IMR-90 (cell line): ENCODE measurements around the gene PLPP3.

ENCODE experiments used
- BHLHE40 ChIP-seq: fragments of 150-350 bp; IDR thresholded peaks from 2 replicates; pipeline ENCODE4 v1.6.1; 2016; ENCODE audit warnings: mild to moderate bottlenecking, low read depth, low read length
- CEBPB ChIP-seq: IDR thresholded peaks from 2 replicates; pipeline ENCODE4 v1.6.1; 2012; ENCODE audit warnings: low read depth, low read length, improper control_type of control experiment
- CHD1 ChIP-seq: IDR thresholded peaks from 2 replicates; pipeline ENCODE4 v1.6.1; 2012; ENCODE audit warnings: low read depth, low read length, improper control_type of control experiment
- FOS ChIP-seq: fragments of 150-350 bp; IDR thresholded peaks from 2 replicates; pipeline ENCODE4 v1.6.1; 2016; ENCODE audit warnings: low read depth, low read length
- MAFK ChIP-seq: IDR thresholded peaks from 2 replicates; pipeline ENCODE4 v1.6.1; 2012; ENCODE audit warnings: low read depth, low read length, improper control_type of control experiment
- MAZ ChIP-seq: IDR thresholded peaks from 2 replicates; pipeline ENCODE4 v1.6.1; 2012; ENCODE audit warnings: low read depth, mild to moderate bottlenecking, low read length, improper control_type of control experiment, moderate library complexity, borderline replicate concordance
- MXI1 ChIP-seq: IDR thresholded peaks from 2 replicates; pipeline ENCODE4 v1.6.1; 2012; ENCODE audit warnings: low read depth, mild to moderate bottlenecking, low read length, moderate library complexity, borderline replicate concordance
- POLR2A ChIP-seq: IDR thresholded peaks from 2 replicates; pipeline ENCODE4 v1.6.1; 2012; ENCODE audit warnings: mild to moderate bottlenecking, low read depth, low read length
- RAD21 ChIP-seq: IDR thresholded peaks from 2 replicates; pipeline ENCODE4 v1.6.1; 2012; ENCODE audit warnings: low read length, improper control_type of control experiment
- RFX5 ChIP-seq: IDR thresholded peaks from 2 replicates; pipeline ENCODE4 v1.8.0; 2012; ENCODE audit warnings: low read depth, mild to moderate bottlenecking, low read length, moderate library complexity
- SMC3 ChIP-seq: fragments of 150-350 bp; IDR thresholded peaks from 2 replicates; pipeline ENCODE4 v1.6.1; 2016; ENCODE audit warnings: low read depth, mild to moderate bottlenecking, antibody characterized with exemption, low read length, moderate library complexity
- TF ChIP-seq, protein P1 (sequence below): conservative IDR thresholded peaks from 2 replicates; pipeline ENCODE4 v1.5.1; 2012; ENCODE audit warnings: mild to moderate bottlenecking, low read depth, low read length, improper control_type of control experiment
- TF ChIP-seq, protein P2 (sequence below): fragments of 150-350 bp; IDR thresholded peaks from 2 replicates; pipeline ENCODE4 v1.6.1; 2017; ENCODE audit warnings: mild to moderate bottlenecking, antibody characterized with exemption, low read length, low read depth
- TF ChIP-seq, protein P3 (sequence below): fragments of 150-350 bp; IDR thresholded peaks from 2 replicates; pipeline ENCODE4 v1.6.1; 2016; ENCODE audit warnings: low read depth, mild to moderate bottlenecking, low read length, moderate library complexity, borderline replicate concordance

DNA sequence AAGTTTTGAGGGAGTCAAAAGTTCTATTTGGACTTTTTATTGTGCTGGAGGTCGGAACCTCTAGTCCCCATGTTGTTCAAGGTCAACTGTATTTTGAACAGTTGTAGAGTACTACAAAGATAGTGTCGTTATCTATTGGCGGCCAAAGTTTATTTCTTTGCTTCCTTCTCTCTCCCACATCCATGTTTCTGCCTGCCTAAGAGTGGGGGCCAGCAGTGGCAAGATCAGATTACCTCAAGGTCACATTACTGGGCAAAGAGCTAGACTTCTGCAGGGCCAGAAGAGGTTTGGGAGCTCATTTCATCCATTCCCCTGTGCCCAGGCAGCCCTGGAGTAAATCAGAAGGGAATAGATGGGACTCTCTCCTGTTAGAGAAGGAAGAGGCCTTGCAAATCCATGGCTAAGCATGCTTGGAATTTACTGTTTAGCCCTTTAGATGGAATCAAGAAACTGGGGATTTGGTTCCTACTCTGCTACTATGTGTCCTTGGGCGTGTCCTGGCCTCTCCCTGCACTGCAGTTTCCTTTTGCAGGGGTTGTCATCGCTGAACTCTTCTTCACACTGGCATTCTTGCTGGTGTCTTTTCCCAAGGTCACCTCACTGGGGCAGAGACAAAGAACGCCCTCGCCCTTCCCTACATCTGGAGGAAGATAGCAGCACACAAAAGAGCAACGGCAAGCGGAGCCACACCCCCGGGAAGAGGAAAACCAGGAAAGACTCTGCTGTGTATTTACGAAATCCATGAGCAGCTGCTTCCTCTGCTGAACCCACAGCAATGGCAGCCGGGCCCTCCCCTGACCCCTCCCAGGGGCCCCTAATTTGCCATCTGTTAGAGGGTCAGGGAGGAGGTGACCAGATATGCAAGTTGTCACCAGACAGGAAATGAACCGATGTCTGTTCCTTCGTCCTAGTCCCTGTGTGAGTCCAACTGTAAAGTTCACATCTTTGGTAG lies 73.3 kb downstream of the PLPP3 start:
- TF ChIP-seq, protein P1, sequence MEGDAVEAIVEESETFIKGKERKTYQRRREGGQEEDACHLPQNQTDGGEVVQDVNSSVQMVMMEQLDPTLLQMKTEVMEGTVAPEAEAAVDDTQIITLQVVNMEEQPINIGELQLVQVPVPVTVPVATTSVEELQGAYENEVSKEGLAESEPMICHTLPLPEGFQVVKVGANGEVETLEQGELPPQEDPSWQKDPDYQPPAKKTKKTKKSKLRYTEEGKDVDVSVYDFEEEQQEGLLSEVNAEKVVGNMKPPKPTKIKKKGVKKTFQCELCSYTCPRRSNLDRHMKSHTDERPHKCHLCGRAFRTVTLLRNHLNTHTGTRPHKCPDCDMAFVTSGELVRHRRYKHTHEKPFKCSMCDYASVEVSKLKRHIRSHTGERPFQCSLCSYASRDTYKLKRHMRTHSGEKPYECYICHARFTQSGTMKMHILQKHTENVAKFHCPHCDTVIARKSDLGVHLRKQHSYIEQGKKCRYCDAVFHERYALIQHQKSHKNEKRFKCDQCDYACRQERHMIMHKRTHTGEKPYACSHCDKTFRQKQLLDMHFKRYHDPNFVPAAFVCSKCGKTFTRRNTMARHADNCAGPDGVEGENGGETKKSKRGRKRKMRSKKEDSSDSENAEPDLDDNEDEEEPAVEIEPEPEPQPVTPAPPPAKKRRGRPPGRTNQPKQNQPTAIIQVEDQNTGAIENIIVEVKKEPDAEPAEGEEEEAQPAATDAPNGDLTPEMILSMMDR: no peak
- TF ChIP-seq POLR2A: no peak
- TF ChIP-seq RAD21: no peak
- no peak for TF ChIP-seq BHLHE40
- TF ChIP-seq RFX5: no peak
- TF ChIP-seq, protein P2, sequence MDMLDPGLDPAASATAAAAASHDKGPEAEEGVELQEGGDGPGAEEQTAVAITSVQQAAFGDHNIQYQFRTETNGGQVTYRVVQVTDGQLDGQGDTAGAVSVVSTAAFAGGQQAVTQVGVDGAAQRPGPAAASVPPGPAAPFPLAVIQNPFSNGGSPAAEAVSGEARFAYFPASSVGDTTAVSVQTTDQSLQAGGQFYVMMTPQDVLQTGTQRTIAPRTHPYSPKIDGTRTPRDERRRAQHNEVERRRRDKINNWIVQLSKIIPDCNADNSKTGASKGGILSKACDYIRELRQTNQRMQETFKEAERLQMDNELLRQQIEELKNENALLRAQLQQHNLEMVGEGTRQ: no peak
- no peak for TF ChIP-seq CEBPB
- TF ChIP-seq, protein P3, sequence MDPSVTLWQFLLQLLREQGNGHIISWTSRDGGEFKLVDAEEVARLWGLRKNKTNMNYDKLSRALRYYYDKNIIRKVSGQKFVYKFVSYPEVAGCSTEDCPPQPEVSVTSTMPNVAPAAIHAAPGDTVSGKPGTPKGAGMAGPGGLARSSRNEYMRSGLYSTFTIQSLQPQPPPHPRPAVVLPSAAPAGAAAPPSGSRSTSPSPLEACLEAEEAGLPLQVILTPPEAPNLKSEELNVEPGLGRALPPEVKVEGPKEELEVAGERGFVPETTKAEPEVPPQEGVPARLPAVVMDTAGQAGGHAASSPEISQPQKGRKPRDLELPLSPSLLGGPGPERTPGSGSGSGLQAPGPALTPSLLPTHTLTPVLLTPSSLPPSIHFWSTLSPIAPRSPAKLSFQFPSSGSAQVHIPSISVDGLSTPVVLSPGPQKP: no peak
- no peak for TF ChIP-seq MAZ
- no peak for TF ChIP-seq MXI1
- no peak for TF ChIP-seq FOS
- TF ChIP-seq MAFK: no peak
- no peak for TF ChIP-seq SMC3
- TF ChIP-seq CHD1: no peak
